Islet of Langerhans (tissue), 1 donor: Measurements from ENCODE around the gene CD38.

Experiments
- FAIRE-seq: peaks from one replicate; lab custom pipeline; 2011; peaks lifted over from hg19 to GRCh38; lab: Jason Lieb, UNC

The CD38 gene

DNA sequence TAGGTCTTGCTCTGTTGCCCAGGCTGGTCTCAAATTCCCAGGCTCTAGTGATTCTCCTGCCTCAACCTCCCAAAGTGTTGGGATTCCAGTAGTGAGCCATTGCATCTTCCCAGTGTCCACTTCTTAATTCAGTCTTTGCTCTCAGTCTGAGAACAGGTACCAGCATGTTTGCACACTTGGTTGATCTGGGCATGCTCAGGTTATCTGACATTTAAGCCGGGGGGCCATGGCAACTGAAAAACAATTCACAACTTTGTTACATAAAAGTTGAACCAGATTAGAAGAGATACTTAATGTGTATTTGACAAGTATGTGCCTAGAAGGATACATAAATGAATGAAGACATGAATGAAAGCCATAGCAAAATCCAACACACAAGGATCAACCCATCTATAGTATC lies 121.4 kb downstream of the CD38 start:
- no peak for FAIRE-seq

DNA sequence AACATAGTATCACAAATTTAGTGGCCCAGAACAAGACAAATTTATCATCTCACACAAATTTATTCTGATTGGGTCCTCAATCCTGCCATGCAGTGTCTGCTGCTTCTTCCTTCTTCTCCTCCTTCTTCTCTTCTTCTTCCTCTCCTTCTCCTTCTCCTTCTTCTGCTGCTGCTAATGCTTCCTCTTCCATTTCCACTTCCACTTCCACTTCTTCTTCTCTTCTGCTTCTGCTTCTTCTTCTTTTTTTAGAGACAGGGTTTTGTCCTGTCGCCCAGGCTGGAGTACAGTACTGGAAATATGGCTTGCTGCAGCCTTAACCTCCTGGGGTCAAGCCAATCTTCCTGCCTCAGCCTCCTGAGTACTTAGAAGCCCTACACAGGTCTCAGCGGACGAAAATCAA lies 122.9 kb downstream of the CD38 start:
- FAIRE-seq, result no peak

DNA sequence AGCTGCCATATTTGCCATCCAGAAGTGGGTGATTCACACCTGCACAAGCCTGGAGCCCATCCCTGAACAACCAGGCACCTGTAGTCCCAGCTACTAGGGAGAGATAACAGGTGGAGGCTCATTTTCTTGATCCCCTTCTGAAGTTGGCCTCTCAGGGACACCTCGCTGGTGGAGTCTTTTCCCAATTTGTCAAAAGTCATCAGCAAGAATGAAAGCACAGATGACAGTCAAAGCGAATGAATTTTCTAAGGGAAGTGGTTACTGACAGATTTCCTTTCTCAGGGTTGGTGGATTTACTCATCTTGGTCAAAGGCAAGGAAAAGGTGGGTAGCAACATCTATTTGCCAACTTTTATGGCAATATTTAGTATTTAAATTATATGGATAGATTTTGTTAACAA lies 123.9 kb downstream of the CD38 start:
- no peak for FAIRE-seq

DNA sequence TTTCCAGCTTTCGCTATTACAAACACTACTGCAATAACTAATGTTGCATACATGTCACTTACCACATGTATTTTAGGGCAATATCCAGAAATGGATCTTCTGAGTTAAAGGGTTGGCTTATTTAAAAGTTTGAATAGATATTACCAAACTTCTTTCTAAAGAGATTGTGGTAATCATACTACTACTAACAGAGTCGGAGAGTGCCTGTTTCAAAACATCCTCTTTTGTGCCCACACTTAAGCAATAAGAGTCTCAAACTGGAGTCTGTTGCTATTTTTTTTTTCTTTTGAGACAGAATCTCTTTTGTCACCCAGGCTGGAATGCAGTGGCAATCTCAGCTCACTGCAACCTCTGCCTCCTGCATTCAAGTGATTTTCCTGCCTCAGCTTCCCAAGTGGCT lies 124.6 kb downstream of the CD38 start:
- FAIRE-seq, result no peak
